ENCODE data around the gene LRIG1.

GRCh38 chr3:66531256-66531655 lies 30.4 kb upstream of the LRIG1 start:
- TF ChIP-seq ELK4 (IDR thresholded peaks at IDR 0.05; ENCODE audit: borderline replicate concordance, low read depth, low read length) (no peak), TRIM28 (IDR thresholded peaks at IDR 0.05; ENCODE audit: borderline replicate concordance, low read length) (no peak), CTCF (tag by site-specific recombination; IDR thresholded peaks at IDR 0.05) (no peak), FEZF1 (tag by site-specific recombination; IDR thresholded peaks at IDR 0.05) (no peak), ZNF274 (IDR thresholded peaks at IDR 0.05; ENCODE audit: low read length) (no peak), ZNF274 (tag by site-specific recombination; IDR thresholded peaks at IDR 0.05; ENCODE audit: borderline replicate concordance) (no peak), ZNF280C (tag by site-specific recombination; IDR thresholded peaks at IDR 0.05) (no peak), ATF2 (tag by site-specific recombination; IDR thresholded peaks at IDR 0.05; ENCODE audit: low read depth) (no peak), GLIS2 (tag by site-specific recombination; IDR thresholded peaks at IDR 0.05) (no peak), MZF1 (tag by site-specific recombination; IDR thresholded peaks at IDR 0.05; ENCODE audit: borderline replicate concordance) (no peak), TCF7L2 (IDR thresholded peaks at IDR 0.05; ENCODE audit: borderline replicate concordance, low read depth, low read length) (no peak), ZNF121 (tag by site-specific recombination; IDR thresholded peaks at IDR 0.05) (no peak), ZNF423 (tag by site-specific recombination; IDR thresholded peaks at IDR 0.05) (no peak), ZNF76 (tag by site-specific recombination; IDR thresholded peaks at IDR 0.05; ENCODE audit: borderline replicate concordance, low read depth) (no peak), REST (tag by site-specific recombination; IDR thresholded peaks at IDR 0.05) (no peak)
